ENCODE data around the gene MPP2.

- TF ChIP-seq CTCF (IDR thresholded peaks at IDR 0.05; ENCODE audit: poor library complexity) (no peak), EZH2phosphoT487 (IDR thresholded peaks at IDR 0.05; ENCODE audit: low read depth, severe bottlenecking, unreplicated experiment) (no peak), EZH2 (IDR thresholded peaks at IDR 0.05; ENCODE audit: borderline replicate concordance) (no peak)
These were observed 7.1 kb upstream of the MPP2 start for GRCh38 chr17:43914451-43914850.

Measured in hepatocyte (in vitro differentiated cells).